MM.1S (cell line): ENCODE data around the gene OCRL.

Experiments used
- CTCF ChIP-seq: fragments of 300-600 bp; sonication (generic); IDR thresholded peaks from 2 replicates; pipeline ENCODE4 v1.5.1; 2016; ENCODE audit warnings: antibody characterized with exemption, low read length, mixed read lengths
- EZH2 ChIP-seq: fragments of 300-600 bp; sonication (generic); optimal IDR thresholded peaks from 2 replicates; pipeline ENCODE3; 2017; ENCODE audit warnings: low read depth, mild to moderate bottlenecking, antibody characterized with exemption, low read length, mixed read lengths
- EZH2phosphoT487 ChIP-seq: fragments of 300-600 bp; sonication (generic); IDR thresholded peaks from 2 replicates; pipeline ENCODE4 v1.6.1; 2018; ENCODE audit warnings: antibody characterized with exemption, low read length

- TF ChIP-seq CTCF (no peak), EZH2 (no peak), EZH2phosphoT487 (no peak)
These were observed 26.0 kb downstream of the OCRL start for GRCh38 chrX:129566073-129566472.
